ENCODE measurements around the gene GALNT2.

DNA sequence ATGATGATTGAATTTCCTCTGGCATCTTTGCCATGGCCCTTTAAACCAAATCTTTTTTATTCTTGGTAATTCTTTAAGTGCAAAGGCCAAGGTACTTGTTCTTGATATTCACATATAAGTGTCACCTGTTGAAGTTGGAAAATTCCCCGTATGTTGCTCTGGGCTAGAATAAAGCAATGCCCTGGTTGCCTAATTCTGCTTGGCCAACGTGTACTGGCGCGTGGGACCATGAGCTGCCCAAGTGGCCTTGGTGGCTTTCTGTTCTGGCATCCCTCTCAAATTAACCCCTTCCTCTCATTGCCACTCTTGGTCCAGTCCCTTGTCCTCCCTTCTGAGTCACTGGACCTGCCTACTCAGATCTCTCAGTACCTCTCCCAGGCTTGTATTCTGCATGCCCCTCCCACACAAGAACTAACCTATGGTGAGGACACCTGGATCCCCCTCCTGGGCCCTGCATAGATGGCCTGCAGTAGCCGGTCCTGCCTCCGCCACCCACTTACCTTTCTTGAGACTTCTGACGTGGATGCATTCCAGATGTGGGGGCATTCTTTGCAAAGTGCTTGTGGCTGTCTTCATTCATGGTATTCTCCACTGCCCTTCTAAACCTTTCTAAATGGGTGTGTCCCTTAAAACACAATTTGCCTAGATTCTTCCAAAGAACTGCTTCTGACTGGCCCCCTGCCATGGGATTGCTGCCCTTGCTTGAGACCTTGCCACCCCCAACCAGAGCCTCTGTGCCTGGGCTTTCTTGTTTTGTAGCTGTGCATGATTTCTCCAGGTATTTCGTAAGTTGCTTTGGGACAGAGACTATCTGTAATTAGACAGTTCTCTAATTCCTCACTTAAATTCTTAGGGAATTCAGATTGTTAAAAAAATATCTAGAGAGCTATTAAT is 152.4 kb downstream of the GALNT2 start:
- TF ChIP-seq RNF219 (CRISPR knock-in tag; IDR thresholded peaks at IDR 0.05) (no peak), NR2F6 (IDR thresholded peaks at IDR 0.05) (no peak), NR2F6 (CRISPR knock-in tag; IDR thresholded peaks at IDR 0.05) (no peak), ZNF30 (CRISPR knock-in tag; IDR thresholded peaks at IDR 0.05) (no peak), SMC3 (IDR thresholded peaks at IDR 0.05; ENCODE audit: low read length) (no peak), ZNF136 (CRISPR knock-in tag; IDR thresholded peaks at IDR 0.05; ENCODE audit: low read depth) (no peak), SP2 (CRISPR knock-in tag; IDR thresholded peaks at IDR 0.05) (no peak)

All from HepG2 (cell line).